Smooth muscle cell (in vitro differentiated cells): ENCODE data around the gene ANGPTL8. TPM values are rescaled to one million over a fixed set of nuclear protein-coding genes. Genes with fewer than 3 reads are reported as not detected.

Experiments used
- DNase-seq: peaks from one replicate; lab custom pipeline; 2025; ENCODE audit not compliant: unreplicated experiment; lab: John Stamatoyannopoulos, UW
- H2AFZ ChIP-seq: fragments of 200-600 bp; sonication (generic); 2 replicates; pipeline ENCODE4 v1.6.0; 2016; ENCODE audit warnings: antibody characterized with exemption, low read depth, mild to moderate bottlenecking
- H3F3A ChIP-seq: fragments of 200-600 bp; sonication (generic); 2 replicates; pipeline ENCODE4 v1.6.0; 2017; ENCODE audit warnings: antibody characterized with exemption, low read depth
- H3K27ac ChIP-seq: fragments of 200-600 bp; sonication (generic); 2 replicates; pipeline ENCODE4 v1.5.1; 2016; ENCODE audit warnings: low read depth, mild to moderate bottlenecking
- H3K27me3 ChIP-seq: fragments of 200-600 bp; sonication (generic); 2 replicates; pipeline ENCODE4 v1.6.1; 2016; ENCODE audit warnings: low read depth, mild to moderate bottlenecking
- H3K36me3 ChIP-seq: fragments of 200-600 bp; sonication (generic); 2 replicates; pipeline ENCODE4 v1.5.1; 2016; ENCODE audit warnings: low read depth
- H3K4me1 ChIP-seq: fragments of 200-600 bp; sonication (generic); 2 replicates; pipeline ENCODE4 v1.5.1; 2016; ENCODE audit warnings: low read depth
- H3K4me2 ChIP-seq: fragments of 200-600 bp; sonication (generic); 2 replicates; pipeline ENCODE4 v1.6.0; 2016; ENCODE audit warnings: mild to moderate bottlenecking
- H3K4me3 ChIP-seq: fragments of 200-600 bp; sonication (generic); 2 replicates; pipeline ENCODE4 v1.5.1; 2016; ENCODE audit warnings: mild to moderate bottlenecking
- H3K79me2 ChIP-seq: fragments of 200-600 bp; sonication (generic); 2 replicates; pipeline ENCODE4 v1.6.0; 2016; ENCODE audit warnings: low read depth, mild to moderate bottlenecking
- H3K9ac ChIP-seq: fragments of 200-600 bp; sonication (generic); 2 replicates; pipeline ENCODE4 v1.6.0; 2016; ENCODE audit warnings: low read depth
- H3K9me3 ChIP-seq: fragments of 200-600 bp; sonication (generic); replicated peaks from 2 replicates; pipeline ENCODE4 v1.5.1; 2016; ENCODE audit warnings: low read depth
- H4K20me1 ChIP-seq: fragments of 200-600 bp; sonication (generic); 2 replicates; pipeline ENCODE4 v1.6.0; 2016; ENCODE audit warnings: low read depth
- CTCF ChIP-seq: fragments of 200-600 bp; sonication (generic); IDR thresholded peaks from 2 replicates; pipeline ENCODE4 v1.5.1; 2017; ENCODE audit warnings: borderline replicate concordance, mild to moderate bottlenecking, antibody characterized with exemption; ENCODE audit not compliant: insufficient read depth, poor library complexity, severe bottlenecking
- WGBS: methylation state at CpG from one replicate; pipeline ENCODE4 v1.1.7; 2016; ENCODE audit warnings: low lambda C conversion rate; 5-methylcytosine and 5-hydroxymethylcytosine counted together
- polyA plus RNA-seq: library from polyadenylated mRNA; unstranded; fragments of >200 nt; fragmentation: Nextera tagmentation; extraction: Ambion mirVana; gene quantifications from 2 replicates; pipeline ENCODE4 v1.2.1, GENCODE V29; 2016
- total RNA-seq: library from RNA; depleted of rRNA; stranded (reverse); fragments of >200 nt; gene quantifications from 2 replicates; pipeline ENCODE4 v1.2.3, GENCODE V29; 2014

Gene ANGPTL8
- total and polyA plus RNA-seq, 2 experiments from 2014 or later: 0.54 to 0.80 TPM

DNA sequence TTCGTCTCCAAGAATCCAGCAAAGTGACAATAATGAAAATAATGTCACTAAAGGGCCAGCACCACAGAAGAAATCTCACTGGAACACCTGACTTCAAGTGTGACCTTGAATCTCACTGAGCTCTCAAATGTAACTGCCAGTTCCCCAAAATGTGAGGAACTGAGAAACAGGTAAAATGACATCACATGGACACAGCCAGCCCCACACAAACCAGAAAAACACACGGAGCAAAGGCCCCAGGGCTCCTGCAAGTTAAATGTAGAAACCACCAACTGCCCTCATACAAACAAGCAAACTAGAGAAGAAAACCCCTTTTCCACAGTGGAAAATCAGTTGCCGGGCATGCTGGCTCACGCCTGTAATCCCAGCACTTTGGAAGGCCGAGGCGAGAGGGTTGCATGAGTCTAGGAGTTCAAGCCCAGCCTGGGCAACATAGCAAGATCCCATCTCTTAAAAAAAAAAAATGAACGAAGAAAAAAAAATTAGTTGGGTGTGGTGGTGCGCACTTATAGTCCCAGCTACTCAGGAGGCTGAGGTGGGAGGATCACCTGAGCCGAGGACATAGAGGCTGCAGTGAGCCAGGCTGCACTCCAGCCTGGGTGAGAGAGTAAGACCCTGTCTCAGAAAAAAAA is 33.4 kb upstream of the ANGPTL8 start:
- Histone ChIP-seq H3K9me3 (no peaks in the 10 kb centered on the region), H3K36me3 (no peaks in the 10 kb centered on the region), H3K4me2 (no peak overlapping the region), H3K4me3 (no peak overlapping the region), H4K20me1 (no peaks in the 10 kb centered on the region), H3K27me3 (no peaks in the 10 kb centered on the region), H2AFZ (no peak overlapping the region), H3K79me2 (no peaks in the 10 kb centered on the region), H3K27ac (no peak overlapping the region), H3K4me1 (no peaks in the 10 kb centered on the region), H3F3A (peaks cover 9% of the 10 kb centered on the region), H3K9ac (no peak overlapping the region)
- no peak for DNase-seq
- no peak for TF ChIP-seq CTCF
- WGBS: 97% methylated on average over 9 of the region's 9 CpGs

- Histone ChIP-seq H4K20me1 (no peaks in the 10 kb centered on the region), H3K27ac (no peak overlapping the region), H3K4me3 (no peak overlapping the region), H3K9me3 (no peaks in the 10 kb centered on the region), H3K4me1 (no peaks in the 10 kb centered on the region), H3F3A (peaks cover 9% of the 10 kb centered on the region), H3K27me3 (no peaks in the 10 kb centered on the region), H3K9ac (no peak overlapping the region), H3K4me2 (no peak overlapping the region), H2AFZ (no peak overlapping the region), H3K79me2 (no peaks in the 10 kb centered on the region), H3K36me3 (no peaks in the 10 kb centered on the region)
- 90% methylated on average over 35 of the region's 38 CpGs for WGBS
- DNase-seq: no peak
- TF ChIP-seq CTCF: no peak
Observed at GRCh38 chr19:11208561-11209471, 30.6 kb upstream of the ANGPTL8 start.

- no peak overlapping the region for H3K4me2 ChIP-seq
- H3K79me2 ChIP-seq: no peaks in the 10 kb centered on the region
- H3K36me3 ChIP-seq: no peaks in the 10 kb centered on the region
- no peaks in the 10 kb centered on the region for H3K27me3 ChIP-seq
- no CpG with 5 or more reads among the region's 2 CpGs for WGBS
- no peaks in the 10 kb centered on the region for H4K20me1 ChIP-seq
- H3K4me1 ChIP-seq: no peaks in the 10 kb centered on the region
- no peak overlapping the region for H3K4me3 ChIP-seq
- no peaks in the 10 kb centered on the region for H3K9me3 ChIP-seq
- no peak overlapping the region for H3K9ac ChIP-seq
- H3F3A ChIP-seq: peaks cover 9% of the 10 kb centered on the region
- DNase-seq: no peak
- H3K27ac ChIP-seq: no peak overlapping the region
- H2AFZ ChIP-seq: no peak overlapping the region
- TF ChIP-seq CTCF: no peak
Observed at GRCh38 chr19:11209839-11210655, 29.4 kb upstream of the ANGPTL8 start.
